ENCODE results near the gene AP2A1. TPM values are rescaled to one million over a fixed set of nuclear protein-coding genes. Genes with fewer than 3 reads are reported as not detected.

AP2A1 gene
- total and polyA plus RNA-seq, 2 donors (not counting 3 experiments of a cell fraction or from before 2014, with no cell fraction given), result 108 to 113 TPM

DNA sequence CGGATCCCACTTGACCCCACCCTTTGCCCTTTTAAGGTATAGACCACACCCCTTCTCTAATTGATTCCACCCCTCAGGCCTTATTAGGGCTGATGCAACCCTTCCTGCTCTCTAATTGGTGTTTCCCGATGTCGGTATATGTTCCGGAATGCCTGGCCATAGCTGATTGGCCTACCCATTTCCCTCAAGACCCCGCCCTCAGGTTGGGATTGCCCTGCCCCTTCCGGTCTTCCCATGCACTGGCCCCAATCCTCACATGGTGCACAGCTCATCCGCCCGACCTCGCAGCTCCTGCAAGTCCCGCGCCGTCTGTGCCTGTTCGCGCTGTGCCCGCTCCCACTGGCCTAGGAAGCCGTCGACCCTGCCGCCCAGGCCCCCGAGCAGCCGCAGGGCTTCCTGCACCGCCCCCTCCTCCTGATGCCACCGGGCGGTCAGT, 21.8 kb upstream of the AP2A1 start:
- no peaks in the 10 kb centered on the region for H3K4me1 ChIP-seq (ENCODE audit: control insufficient read depth, extremely low read depth, insufficient read depth, low read length)

More for the DNA sequence above, 21.8 kb upstream of the AP2A1 start:
- BruUV-seq (replicated peaks), result no TSS peak
- H3K4me3 ChIP-seq (replicated peaks in 1 of 3; ENCODE audit: insufficient read depth in 1 of 3, low read depth in 1 of 3, low read length in 3 of 3), result no peak overlapping the region
- no peak overlapping the region for H3K9ac ChIP-seq (replicated peaks; ENCODE audit: extremely low read depth, insufficient read depth, low read length)
- ChIA-PET CTCF (interaction anchor here (1.5 kb wide), 1 partner anchor 27 kb away, joined by 4 read pairs; no protein-coding TSS in a partner anchor), POLR2A (no interaction called here)
- H3K79me2 ChIP-seq (ENCODE audit: control insufficient read depth, insufficient read depth, low read length), result no peaks in the 10 kb centered on the region
- H3K36me3 ChIP-seq (ENCODE audit: control insufficient read depth in 2 of 2, extremely low read depth in 1 of 2, insufficient read depth in 2 of 2, low read length in 2 of 2), result no peaks in the 10 kb centered on the region
- dilution Hi-C loops (cut with MboI; ENCODE audit: extremely low pct_ligation_motif_present, low sequenced_read_pairs) (no loop called here), intact Hi-C loops (cut with micrococcal nuclease) (no loop called here)
- H3K4me2 ChIP-seq (ENCODE audit: insufficient read depth, low read length), result no peak overlapping the region
- H2AFZ ChIP-seq (ENCODE audit: low read depth, low read length), result no peak overlapping the region
- TF ChIP-seq GATA2 (IDR thresholded peaks at IDR 0.05; ENCODE audit: insufficient read depth, insufficient read length, low read depth, low read length), result no peak
- no peak for TF ChIP-seq MAX (IDR thresholded peaks at IDR 0.05; ENCODE audit: insufficient read depth, insufficient read length)
- TF ChIP-seq MYC (IDR thresholded peaks at IDR 0.05; ENCODE audit: low read depth, low read length), result no peak
- TF ChIP-seq JUN (IDR thresholded peaks at IDR 0.05; ENCODE audit: borderline replicate concordance, insufficient read depth, insufficient read length, low read depth), result no peak
- TF ChIP-seq POLR2A (IDR thresholded peaks at IDR 0.05; ENCODE audit: low read depth, low read length), result no peak
- TF ChIP-seq, protein P1, sequence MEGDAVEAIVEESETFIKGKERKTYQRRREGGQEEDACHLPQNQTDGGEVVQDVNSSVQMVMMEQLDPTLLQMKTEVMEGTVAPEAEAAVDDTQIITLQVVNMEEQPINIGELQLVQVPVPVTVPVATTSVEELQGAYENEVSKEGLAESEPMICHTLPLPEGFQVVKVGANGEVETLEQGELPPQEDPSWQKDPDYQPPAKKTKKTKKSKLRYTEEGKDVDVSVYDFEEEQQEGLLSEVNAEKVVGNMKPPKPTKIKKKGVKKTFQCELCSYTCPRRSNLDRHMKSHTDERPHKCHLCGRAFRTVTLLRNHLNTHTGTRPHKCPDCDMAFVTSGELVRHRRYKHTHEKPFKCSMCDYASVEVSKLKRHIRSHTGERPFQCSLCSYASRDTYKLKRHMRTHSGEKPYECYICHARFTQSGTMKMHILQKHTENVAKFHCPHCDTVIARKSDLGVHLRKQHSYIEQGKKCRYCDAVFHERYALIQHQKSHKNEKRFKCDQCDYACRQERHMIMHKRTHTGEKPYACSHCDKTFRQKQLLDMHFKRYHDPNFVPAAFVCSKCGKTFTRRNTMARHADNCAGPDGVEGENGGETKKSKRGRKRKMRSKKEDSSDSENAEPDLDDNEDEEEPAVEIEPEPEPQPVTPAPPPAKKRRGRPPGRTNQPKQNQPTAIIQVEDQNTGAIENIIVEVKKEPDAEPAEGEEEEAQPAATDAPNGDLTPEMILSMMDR (IDR thresholded peaks at IDR 0.05; ENCODE audit: extremely low read depth in 1 of 2, insufficient read depth in 1 of 2, low read depth in 1 of 2, low read length in 2 of 2), result no peak
- no peak for TF ChIP-seq FOS (IDR thresholded peaks at IDR 0.05; ENCODE audit: borderline replicate concordance, insufficient read depth, low read length)
- no peak for TF ChIP-seq POLR2AphosphoS5 (IDR thresholded peaks at IDR 0.05; ENCODE audit: insufficient read depth, low read depth, low read length)
- no peak for TF ChIP-seq EZH2 (IDR thresholded peaks at IDR 0.05; ENCODE audit: borderline replicate concordance, low read depth, low read length, severe bottlenecking)
- H3K9me3 ChIP-seq (replicated peaks; ENCODE audit: control insufficient read depth, insufficient read depth, low read length), result no peaks in the 10 kb centered on the region
- no peak for DNase-seq (ENCODE audit: low read depth, low spot score)
- no peaks in the 10 kb centered on the region for H4K20me1 ChIP-seq (replicated peaks; ENCODE audit: control insufficient read depth, extremely low read depth, insufficient read depth, low read length)
- H3K27ac ChIP-seq (ENCODE audit: insufficient read depth, low read depth, low read length), result no peak overlapping the region
- H3K27me3 ChIP-seq (ENCODE audit: control insufficient read depth in 2 of 2, insufficient read depth in 2 of 2, low read length in 2 of 2), result no peaks in the 10 kb centered on the region
- H3K9me1 ChIP-seq (replicated peaks; ENCODE audit: control insufficient read depth, extremely low read depth, insufficient read depth, low read length), result no peaks in the 10 kb centered on the region
- no peak for FAIRE-seq
